HepG2 (cell line): ENCODE data around the gene ZNF491. TPM values are rescaled to one million over a fixed set of nuclear protein-coding genes. Genes with fewer than 3 reads are reported as not detected.

ENCODE experiments used
- AKAP8 ChIP-seq: sonication (generic); formaldehyde crosslinking; IDR thresholded peaks from 2 replicates; pipeline ENCODE4 v1.5.1; 2020; ENCODE audit warnings: mild to moderate bottlenecking, missing genetic modification reagents
- ATF7 ChIP-seq, 2 experiments: fragments of 450-650 bp in 1 of 2; sonication (generic) in 1 of 2; formaldehyde crosslinking in 1 of 2; IDR thresholded peaks; 2 replicates each; pipeline versions ENCODE4 v1.4.0 to v1.6.1; 2016 to 2020; ENCODE audit warnings: antibody characterized with exemption in 1 of 2, mild to moderate bottlenecking in 1 of 2, missing genetic modification reagents in 1 of 2
- BHLHE40 ChIP-seq: IDR thresholded peaks from 2 replicates; pipeline ENCODE4 v1.6.1; 2011; ENCODE audit warnings: low read length, improper control_type of control experiment
- DZIP1 ChIP-seq: sonication (generic); formaldehyde crosslinking; IDR thresholded peaks from 2 replicates; pipeline ENCODE4 v1.5.0; 2020; ENCODE audit warnings: mild to moderate bottlenecking, missing genetic modification reagents
- FLYWCH1 ChIP-seq: sonication (generic); formaldehyde crosslinking; IDR thresholded peaks from 2 replicates; pipeline ENCODE4 v1.8.1; 2023; ENCODE audit warnings: mild to moderate bottlenecking, missing genetic modification reagents
- JDP2 ChIP-seq: sonication (generic); formaldehyde crosslinking; IDR thresholded peaks from 2 replicates; pipeline ENCODE4 v1.8.1; 2022; ENCODE audit warnings: missing genetic modification reagents, borderline replicate concordance
- KDM5A ChIP-seq: fragments of 200-600 bp; sonication (generic); IDR thresholded peaks from 2 replicates; pipeline ENCODE4 v1.7.0; 2018; ENCODE audit warnings: antibody characterized with exemption, mild to moderate bottlenecking, low read length, borderline replicate concordance
- KLF13 ChIP-seq: sonication (generic); formaldehyde crosslinking; IDR thresholded peaks from 2 replicates; pipeline ENCODE4 v1.4.0; 2020; ENCODE audit warnings: mild to moderate bottlenecking, missing genetic modification reagents
- KLF16 ChIP-seq, 2 experiments: sonication (generic) in 1 of 2; formaldehyde crosslinking in 1 of 2; IDR thresholded peaks; 2 replicates each; pipeline versions ENCODE4 v1.6.1 to v1.8.0; 2016 to 2023; ENCODE audit warnings: missing genetic modification reagents in 2 of 2, missing compliant biosample characterization in 1 of 2
- KLF9 ChIP-seq: IDR thresholded peaks from 2 replicates; pipeline ENCODE4 v1.6.1; 2016; ENCODE audit warnings: low read depth
- NFIC ChIP-seq: IDR thresholded peaks from 2 replicates; pipeline ENCODE4 v1.6.1; 2012; ENCODE audit warnings: mild to moderate bottlenecking, low read length, inconsistent platforms
- PCBP1 ChIP-seq: fragments of 200-400 bp; formaldehyde crosslinking; IDR thresholded peaks from 2 replicates; pipeline ENCODE4 v1.6.1; 2017; ENCODE audit warnings: mild to moderate bottlenecking, low read depth, low read length, borderline replicate concordance
- SP140L ChIP-seq: sonication (generic); formaldehyde crosslinking; IDR thresholded peaks from 2 replicates; pipeline ENCODE4 v1.4.0; 2020; ENCODE audit warnings: missing genetic modification reagents, borderline replicate concordance
- TRIM24 ChIP-seq: sonication (generic); formaldehyde crosslinking; IDR thresholded peaks from 2 replicates; pipeline ENCODE4 v1.8.0; 2022; ENCODE audit warnings: mild to moderate bottlenecking, missing genetic modification reagents
- ZBTB42 ChIP-seq: sonication (generic); formaldehyde crosslinking; IDR thresholded peaks from 2 replicates; pipeline ENCODE4 v1.5.0; 2020; ENCODE audit warnings: mild to moderate bottlenecking, missing genetic modification reagents
- ZFP90 ChIP-seq: sonication (generic); formaldehyde crosslinking; IDR thresholded peaks from 2 replicates; pipeline ENCODE4 v1.8.0; 2022; ENCODE audit warnings: missing genetic modification reagents, mild to moderate bottlenecking, inconsistent platforms, borderline replicate concordance
- ZNF30 ChIP-seq: sonication (generic); formaldehyde crosslinking; IDR thresholded peaks from 2 replicates; pipeline ENCODE4 v1.5.0; 2020; ENCODE audit warnings: mild to moderate bottlenecking, missing genetic modification reagents
- ZNF343 ChIP-seq: sonication (generic); formaldehyde crosslinking; IDR thresholded peaks from 2 replicates; pipeline ENCODE4 v1.4.0; 2020; ENCODE audit warnings: mild to moderate bottlenecking, missing genetic modification reagents
- ZNF446 ChIP-seq: sonication (generic); formaldehyde crosslinking; IDR thresholded peaks from 2 replicates; pipeline ENCODE4 v1.5.0; 2020; ENCODE audit warnings: mild to moderate bottlenecking, missing genetic modification reagents
- ZNF503 ChIP-seq: sonication (generic); formaldehyde crosslinking; IDR thresholded peaks from 2 replicates; pipeline ENCODE4 v1.4.0; 2020; ENCODE audit warnings: missing genetic modification reagents
- ZNF567 ChIP-seq: sonication (generic); formaldehyde crosslinking; IDR thresholded peaks from 2 replicates; pipeline ENCODE4 v1.8.1; 2023; ENCODE audit warnings: mild to moderate bottlenecking, missing genetic modification reagents, borderline replicate concordance
- ZNF740 ChIP-seq: sonication (generic); formaldehyde crosslinking; IDR thresholded peaks from 2 replicates; pipeline ENCODE4 v1.4.0; 2020; ENCODE audit warnings: missing genetic modification reagents
- ZSCAN21 ChIP-seq: sonication (generic); formaldehyde crosslinking; IDR thresholded peaks from 2 replicates; pipeline ENCODE4 v1.8.0; 2022; ENCODE audit warnings: mild to moderate bottlenecking, missing genetic modification reagents, moderate library complexity, borderline replicate concordance
- ZSCAN9 ChIP-seq: IDR thresholded peaks from 2 replicates; pipeline ENCODE4 v1.6.1; 2016; ENCODE audit warnings: borderline replicate concordance
- ZZZ3 ChIP-seq: sonication (generic); formaldehyde crosslinking; IDR thresholded peaks from 2 replicates; pipeline ENCODE4 v1.4.0; 2020; ENCODE audit warnings: missing genetic modification reagents, mild to moderate bottlenecking, borderline replicate concordance
- polyA plus RNA-seq, 8 experiments: library from polyadenylated mRNA; depleted of rRNA in 3 of 8; stranded (reverse) in 7 of 8; unstranded in 1 of 8; fragments of >200 nt; fragmentation: Illumina TruSeq in 4 of 8; extraction: Trizol in 4 of 8; gene quantifications; 2 replicates each; pipeline versions ENCODE4 v1.2.1 to v1.2.3, GENCODE V29; 2011 to 2016; ENCODE audit warnings: low read depth in 4 of 8, missing spikeins in 1 of 8, mixed read lengths in 1 of 8; ENCODE audit not compliant: insufficient read depth in 1 of 8
- total RNA-seq, 5 experiments: library from RNA; depleted of rRNA; stranded (reverse); fragments of >200 nt; fragmentation: Illumina TruSeq; extraction: Trizol; gene quantifications; 2 replicates each; pipeline ENCODE4 v1.2.3, GENCODE V29; 2016; ENCODE audit warnings: low read depth in 1 of 5

ZNF491 gene
- total and polyA plus RNA-seq, 2 of the 13 experiments (the other 11 are each of a cell fraction or from before 2014, with no cell fraction given) = 0.57 to 2.2 TPM

GRCh38 chr19:11848594-11849469 lies 50.5 kb downstream of the ZNF491 start, which contains the start of gene ZNF439 (continued):
- TF ChIP-seq DZIP1 = no peak
- TF ChIP-seq JDP2 (CRISPR knock-in tag) = no peak
- TF ChIP-seq ZNF30 (CRISPR knock-in tag) = no peak
- TF ChIP-seq ZBTB42 (CRISPR knock-in tag) = 0 out of 2 replicates have a peak, but pooled peaks have one; percentile 49
- peak; percentile 56; the same call in 1 of the 2 replicates for TF ChIP-seq ZSCAN21 (CRISPR knock-in tag)
- peak; percentile 80; the same call in 1 of the 2 replicates for TF ChIP-seq ZNF343
- TF ChIP-seq KLF16 (CRISPR knock-in tag; IDR thresholded peaks at IDR 0.05) = no peak
- no peak; the same call in 1 of the 2 replicates for TF ChIP-seq KDM5A
- no peak for TF ChIP-seq KLF9
- no peak for TF ChIP-seq ZNF503 (CRISPR knock-in tag)
- no peak for TF ChIP-seq ZNF567 (CRISPR knock-in tag)
- no peak for TF ChIP-seq TRIM24 (CRISPR knock-in tag)
- TF ChIP-seq NFIC = no peak
- no peak for TF ChIP-seq ZFP90 (CRISPR knock-in tag)
- no peak for TF ChIP-seq ZNF740
- TF ChIP-seq ZSCAN9 (CRISPR knock-in tag) = no peak
- TF ChIP-seq BHLHE40 = 0 out of 2 replicates have a peak, but pooled peaks have one; percentile 31
- TF ChIP-seq FLYWCH1 = no peak
- no peak for TF ChIP-seq ATF7 (IDR thresholded peaks at IDR 0.05)
- TF ChIP-seq ATF7 (CRISPR knock-in tag; IDR thresholded peaks at IDR 0.05) = no peak
- TF ChIP-seq KLF13 = no peak
- no peak for TF ChIP-seq PCBP1
- TF ChIP-seq SP140L = no peak
- TF ChIP-seq ZNF446 (CRISPR knock-in tag) = no peak
- TF ChIP-seq AKAP8 (CRISPR knock-in tag) = no peak
- no peak for TF ChIP-seq ZZZ3 (CRISPR knock-in tag)
